HEK293 (cell line): Measurements from ENCODE around the gene KIAA1328.

Experiments
- CTCF ChIA-PET: fragments of 350-600 bp; formaldehyde crosslinking; extraction: SDS; loops from one replicate; lab custom pipeline; 2021; ENCODE audit warnings: antibody characterized with exemption; lab: Yijun Ruan, JAX
- POLR2A ChIA-PET: fragments of 300-600 bp; formaldehyde crosslinking; extraction: SDS; loops from one replicate; lab custom pipeline; 2020; ENCODE audit warnings: antibody characterized with exemption, inconsistent platforms; lab: Yijun Ruan, JAX
- H3K27ac ChIP-seq: fragments of 200-500 bp; sonication (Bioruptor generic); 2 replicates; pipeline ENCODE4 v1.5.1; 2014; ENCODE audit warnings: low read depth, low read length, control low read depth, inconsistent platforms; ENCODE audit errors: extremely low read depth
- H3K36me3 ChIP-seq, 2 experiments: fragments of 200-500 bp in 1 of 2; sonication (Bioruptor generic) in 1 of 2; 1 replicate in 1 of 2; 2 replicates in 1 of 2; pipeline ENCODE4 v1.5.1; 2014 to 2017; ENCODE audit warnings: inconsistent platforms in 2 of 2, low read length in 2 of 2; ENCODE audit not compliant: control insufficient read depth in 2 of 2, insufficient read depth in 1 of 2
- H3K4me1 ChIP-seq: fragments of 200-500 bp; sonication (Bioruptor generic); 2 replicates; pipeline ENCODE4 v1.5.1; 2014; ENCODE audit warnings: mild to moderate bottlenecking, low read length, inconsistent platforms; ENCODE audit not compliant: control insufficient read depth, insufficient read depth
- H3K4me3 ChIP-seq: 2 replicates; pipeline ENCODE4 v1.5.1; 2011; ENCODE audit warnings: low read depth, mild to moderate bottlenecking, control low read depth, low read length, moderate library complexity
- H3K9me3 ChIP-seq: fragments of 200-500 bp; sonication (Bioruptor generic); 2 replicates; pipeline ENCODE4 v1.5.1; 2014; ENCODE audit warnings: low read depth, low read length, inconsistent platforms; ENCODE audit not compliant: control insufficient read depth, insufficient read depth
- GLI4 ChIP-seq: fragments of 450-650 bp; formaldehyde crosslinking; IDR thresholded peaks from 2 replicates; pipeline ENCODE4 v1.5.1; 2016; ENCODE audit warnings: missing biosample characterization, missing genetic modification characterization
- HIC1 ChIP-seq: fragments of 450-650 bp; formaldehyde crosslinking; IDR thresholded peaks from 2 replicates; pipeline ENCODE4 v1.5.1; 2016; ENCODE audit warnings: missing biosample characterization, missing genetic modification characterization
- KLF1 ChIP-seq: fragments of 450-650 bp; formaldehyde crosslinking; IDR thresholded peaks from 2 replicates; pipeline ENCODE4 v1.5.1; 2016; ENCODE audit warnings: missing biosample characterization, missing genetic modification characterization
- MYNN ChIP-seq: fragments of 450-650 bp; formaldehyde crosslinking; IDR thresholded peaks from 2 replicates; pipeline ENCODE4 v1.5.1; 2016; ENCODE audit warnings: missing biosample characterization, missing genetic modification characterization, borderline replicate concordance
- ZBTB17 ChIP-seq: fragments of 450-650 bp; formaldehyde crosslinking; IDR thresholded peaks from 2 replicates; pipeline ENCODE4 v1.5.1; 2016; ENCODE audit warnings: missing biosample characterization, missing genetic modification characterization
- ZBTB26 ChIP-seq: fragments of 450-650 bp; formaldehyde crosslinking; optimal IDR thresholded peaks from 2 replicates; pipeline ENCODE3; 2016; ENCODE audit warnings: missing biosample characterization, mild to moderate bottlenecking, missing genetic modification characterization
- ZFP69B ChIP-seq: fragments of 450-650 bp; formaldehyde crosslinking; IDR thresholded peaks from 2 replicates; pipeline ENCODE4 v1.5.1; 2016; ENCODE audit warnings: missing biosample characterization, missing genetic modification characterization
- ZNF133 ChIP-seq: fragments of 450-650 bp; formaldehyde crosslinking; IDR thresholded peaks from 2 replicates; pipeline ENCODE4 v1.5.1; 2016; ENCODE audit warnings: missing biosample characterization, missing genetic modification characterization
- ZNF266 ChIP-seq: fragments of 450-650 bp; formaldehyde crosslinking; IDR thresholded peaks from 2 replicates; pipeline ENCODE4 v1.5.1; 2016; ENCODE audit warnings: missing biosample characterization, missing genetic modification characterization, low read depth
- ZNF433 ChIP-seq: fragments of 450-650 bp; formaldehyde crosslinking; IDR thresholded peaks from 2 replicates; pipeline ENCODE4 v1.5.1; 2016; ENCODE audit warnings: missing biosample characterization, missing genetic modification characterization, low read depth
- ZNF513 ChIP-seq: fragments of 450-650 bp; IDR thresholded peaks from 2 replicates; pipeline ENCODE4 v1.5.1; 2018; ENCODE audit warnings: missing biosample characterization, missing genetic modification characterization
- ZNF629 ChIP-seq: fragments of 450-650 bp; formaldehyde crosslinking; IDR thresholded peaks from 2 replicates; pipeline ENCODE4 v1.5.1; 2017; ENCODE audit warnings: missing biosample characterization, missing genetic modification characterization
- ZNF660 ChIP-seq: fragments of 450-650 bp; IDR thresholded peaks from 2 replicates; pipeline ENCODE4 v1.5.1; 2018; ENCODE audit warnings: missing biosample characterization, mild to moderate bottlenecking, missing genetic modification characterization
- ZNF670 ChIP-seq: fragments of 450-650 bp; formaldehyde crosslinking; IDR thresholded peaks from 2 replicates; pipeline ENCODE4 v1.5.1; 2016; ENCODE audit warnings: missing biosample characterization, missing genetic modification characterization, low read depth
- ZNF776 ChIP-seq: fragments of 450-650 bp; formaldehyde crosslinking; IDR thresholded peaks from 2 replicates; pipeline ENCODE4 v1.5.0; 2017; ENCODE audit warnings: missing biosample characterization, missing genetic modification characterization, borderline replicate concordance

Gene KIAA1328

GRCh38 chr18:36819621-36820020, 9.3 kb upstream of the KIAA1328 start:
- ChIA-PET POLR2A (no interaction called here), CTCF (interaction anchor here (0.6 to 2.9 kb wide), 4 partner anchors 9 to 195 kb away, joined by 3 to 11 read pairs (median 4); no protein-coding TSS in a partner anchor)
- Histone ChIP-seq H3K9me3 (no peaks in the 10 kb centered on the region), H3K4me3 (no peak overlapping the region), H3K4me1 (peaks cover 7% of the 10 kb centered on the region; the same call in 1 of the 2 replicates), H3K36me3 (peaks cover 0 to 57% of the 10 kb centered on the region in 2 experiments; a peak in 2 of 3 replicates), H3K27ac (no peak overlapping the region)
- TF ChIP-seq ZBTB17 (tag by site-specific recombination) (peak; percentile 56), ZNF629 (tag by site-specific recombination) (peak; percentile 23; the same call in 1 of the 2 replicates), ZFP69B (tag by site-specific recombination) (no peak)

- Histone ChIP-seq H3K9me3 (no peaks in the 10 kb centered on the region), H3K36me3 (peaks cover 0 to 59% of the 10 kb centered on the region in 2 experiments; a peak in 2 of 3 replicates), H3K27ac (no peak overlapping the region), H3K4me3 (no peak overlapping the region), H3K4me1 (no peaks in the 10 kb centered on the region)
- TF ChIP-seq ZNF266 (no peak), ZNF133 (no peak), MYNN (tag by site-specific recombination) (no peak), KLF1 (tag by site-specific recombination) (no peak), ZNF513 (no peak), ZNF776 (tag by site-specific recombination) (no peak), GLI4 (tag by site-specific recombination) (no peak), ZBTB26 (no peak)
- ChIA-PET POLR2A (no interaction called here), CTCF (interaction anchor here (0.6 to 1.1 kb wide), 2 partner anchors 11 to 50 kb away, joined by 3 read pairs; no protein-coding TSS in a partner anchor)
Observed at GRCh38 chr18:36821681-36822080, 7.2 kb upstream of the KIAA1328 start.

- H3K9me3 ChIP-seq: no peaks in the 10 kb centered on the region
- H3K4me1 ChIP-seq: no peaks in the 10 kb centered on the region
- no peak overlapping the region for H3K4me3 ChIP-seq
- H3K36me3 ChIP-seq: peaks cover 0 to 36% of the 10 kb centered on the region in 2 experiments; a peak in 2 of 3 replicates
- TF ChIP-seq ZNF433 (no peak), ZNF670 (tag by site-specific recombination) (no peak), HIC1 (tag by site-specific recombination) (no peak), ZNF660 (tag by site-specific recombination) (no peak)
- H3K27ac ChIP-seq: no peak overlapping the region
- ChIA-PET CTCF (no interaction called here), POLR2A (no interaction called here)
Observed at GRCh38 chr18:36825526-36825925, 3.4 kb upstream of the KIAA1328 start.
